Gastrocnemius medialis (tissue), 4 donors: Measurements from ENCODE around the gene PLXNB1. TPM values are rescaled to one million over a fixed set of nuclear protein-coding genes. Genes with fewer than 3 reads are reported as not detected.
"Not testable (repeated sequence)": the region's sequence is repeated elsewhere in the genome, so short reads cannot be mapped to it uniquely, and the experiment has no call there.

Experiments used
- ATAC-seq, 2 donors: fragments of 150-250 bp; one replicate each; pipeline ENCODE4 v1.9.1; 2016
- DNase-seq, 2 donors: peaks; one replicate each; pipeline ENCODE4 v3.0.0-alpha.2; 2019
- H3K27ac ChIP-seq, 4 donors: fragments of 200-600 bp; sonication (generic); 1 replicate in 1 of 4; 2 replicates in 3 of 4; pipeline ENCODE4 v1.5.1; 2016 to 2018; ENCODE audit warnings: mild to moderate bottlenecking in 2 of 4, moderate library complexity in 1 of 4
- H3K27me3 ChIP-seq, 3 donors: fragments of 200-600 bp; sonication (generic) in 2 of 3; 1 replicate in 1 of 3; 2 replicates in 2 of 3; pipeline versions ENCODE4 v1.5.1 to v1.6.0; 2016 to 2019; ENCODE audit warnings: mild to moderate bottlenecking in 1 of 3, moderate library complexity in 1 of 3
- H3K36me3 ChIP-seq, 2 donors: fragments of 200-600 bp; sonication (generic) in 1 of 2; one replicate each; pipeline ENCODE4 v1.5.1; 2017 to 2018
- H3K4me1 ChIP-seq, 2 donors: fragments of 200-600 bp; sonication (generic) in 1 of 2; one replicate each; pipeline ENCODE4 v1.5.1; 2016 to 2017; ENCODE audit warnings: mild to moderate bottlenecking in 2 of 2
- H3K4me3 ChIP-seq, 4 donors: fragments of 200-600 bp; sonication (generic) in 3 of 4; 1 replicate in 1 of 4; 2 replicates in 3 of 4; pipeline ENCODE4 v1.5.1; 2016 to 2019; ENCODE audit warnings: mild to moderate bottlenecking in 2 of 4
- H3K9me3 ChIP-seq, 3 donors: fragments of 200-600 bp; sonication (generic) in 2 of 3; 1 replicate in 1 of 3; 2 replicates in 2 of 3; pipeline ENCODE4 v1.5.1; 2016 to 2019
- CTCF ChIP-seq, 5 experiments: fragments of 450-650 bp in 3 of 5; fragments of 200-600 bp in 2 of 5; sonication (generic) in 2 of 5; IDR thresholded peaks in 4 of 5; conservative IDR thresholded peaks in 1 of 5; 1 replicate in 4 of 5; 2 replicates in 1 of 5; pipeline ENCODE4 v1.5.1; 2016 to 2019; ENCODE audit warnings: antibody characterized with exemption in 5 of 5, mild to moderate bottlenecking in 3 of 5, moderate library complexity in 3 of 5
- POLR2A ChIP-seq, 2 donors: fragments of 450-650 bp; IDR thresholded peaks; one replicate each; pipeline ENCODE4 v1.6.1; 2017; ENCODE audit warnings: antibody characterized with exemption in 2 of 2, mild to moderate bottlenecking in 2 of 2, moderate library complexity in 2 of 2
- in situ Hi-C, 4 donors: fragments of 200-750 bp; cut with MboI; loops; one replicate each; pipeline versions ENCODE4 v1.15.0 to v1.8.0; 2017; ENCODE audit warnings: low sequenced_read_pairs in 4 of 4
- intact Hi-C: fragments of 100-400 bp; cut with DNase I; formaldehyde crosslinking; loops from one replicate; pipeline ENCODE4 v1.15.1; 2023; ENCODE audit warnings: low total_unique reads
- total RNA-seq, 4 donors: library from RNA; depleted of rRNA; stranded (reverse); fragments of >200 nt; gene quantifications; one replicate each; pipeline versions ENCODE4 v1.1.0 to v1.2.3, GENCODE V29; 2016

PLXNB1 gene
- total RNA-seq, 4 donors from 2014 or later, result 2.8 to 7.2 (median 3.5) TPM

GRCh38 chr3:48476426-48477053 lies 46.7 kb upstream of the PLXNB1 start:
- Histone ChIP-seq H3K4me1 (peaks cover 14 to 17% of the 10 kb centered on the region in 2 donors), H3K27ac (no peak overlapping the region), H3K4me3 (no peak overlapping the region), H3K27me3 (no peaks in the 10 kb centered on the region), H3K36me3 (no peaks in the 10 kb centered on the region), H3K9me3 (no peaks in the 10 kb centered on the region)
- intact Hi-C loops, result no loop called here
- ATAC-seq, result no peak
- no peak for DNase-seq
- in situ Hi-C loops, result no loop called here
- TF ChIP-seq CTCF (IDR thresholded peaks at IDR 0.05 in 4 of 5, conservative IDR thresholded peaks at IDR 0.05 in 1 of 5) (no peak), POLR2A (IDR thresholded peaks at IDR 0.05) (no peak)

GRCh38 chr3:48475188-48475587 lies 45.3 kb upstream of the PLXNB1 start:
- Histone ChIP-seq H3K4me1 (peaks cover 17 to 21% of the 10 kb centered on the region in 2 donors), H3K27ac (no peak overlapping the region)
- ATAC-seq, result no peak

GRCh38 chr3:48474619-48475018 lies 44.7 kb upstream of the PLXNB1 start:
- H3K4me1 ChIP-seq, result peaks cover 21 to 24% of the 10 kb centered on the region in 2 donors
- H3K36me3 ChIP-seq, result no peaks in the 10 kb centered on the region
- no peaks in the 10 kb centered on the region for H3K27me3 ChIP-seq
- no peak for TF ChIP-seq POLR2A (IDR thresholded peaks at IDR 0.05)
- TF ChIP-seq CTCF (IDR thresholded peaks at IDR 0.05 in 4 of 5, conservative IDR thresholded peaks at IDR 0.05 in 1 of 5), result no peak
- intact Hi-C loops (no loop called here), in situ Hi-C loops (no loop called here)
- H3K9me3 ChIP-seq, result no peaks in the 10 kb centered on the region
- DNase-seq (no peak), ATAC-seq (no peak)
- no peak overlapping the region for H3K4me3 ChIP-seq
- no peak overlapping the region for H3K27ac ChIP-seq

More at GRCh38 chr3:48475188-48475587, 45.3 kb upstream of the PLXNB1 start:
- Histone ChIP-seq H3K36me3 (no peaks in the 10 kb centered on the region), H3K4me3 (no peak overlapping the region), H3K9me3 (no peaks in the 10 kb centered on the region), H3K27me3 (no peaks in the 10 kb centered on the region)
- intact Hi-C loops, result no loop called here
- TF ChIP-seq CTCF (IDR thresholded peaks at IDR 0.05 in 4 of 5, conservative IDR thresholded peaks at IDR 0.05 in 1 of 5) (no peak), POLR2A (IDR thresholded peaks at IDR 0.05) (no peak)
- in situ Hi-C loops, result no loop called here
- DNase-seq, result no peak

GRCh38 chr3:48474031-48474430 lies 44.1 kb upstream of the PLXNB1 start:
- H3K27me3 ChIP-seq, H3K36me3 ChIP-seq, H3K4me3 ChIP-seq, ATAC-seq, H3K9me3 ChIP-seq, DNase-seq, in situ Hi-C loops, intact Hi-C loops: not testable (repeated sequence)
- Histone ChIP-seq H3K27ac (peak overlapping the region; percentile 87 to 100 (median 90)), H3K4me1 (peaks cover 22 to 24% of the 10 kb centered on the region in 2 donors)

GRCh38 chr3:48473617-48473952 lies 43.7 kb upstream of the PLXNB1 start:
- Histone ChIP-seq H3K27me3 (no peaks in the 10 kb centered on the region), H3K27ac (peak overlapping the region; percentile 87 to 100 (median 90)), H3K9me3 (no peaks in the 10 kb centered on the region), H3K36me3 (peaks cover 0 to 4% of the 10 kb centered on the region in 2 donors), H3K4me1 (peaks cover 25 to 26% of the 10 kb centered on the region in 2 donors), H3K4me3 (no peak overlapping the region)
- intact Hi-C loops (no loop called here), in situ Hi-C loops (no loop called here)
- DNase-seq, result no peak
- no peak for ATAC-seq
- TF ChIP-seq CTCF (IDR thresholded peaks at IDR 0.05 in 4 of 5, conservative IDR thresholded peaks at IDR 0.05 in 1 of 5), result no peak
- TF ChIP-seq POLR2A (IDR thresholded peaks at IDR 0.05), result no peak
